Mucosa of stomach (tissue), 1 donor: ENCODE measurements around the gene GAS2L1.

Experiments used
- H3K27me3 ChIP-seq: one replicate; pipeline ENCODE4 v1.7.0; 2013; ENCODE audit warnings: mild to moderate bottlenecking, low read length; ENCODE audit not compliant: control insufficient read depth, insufficient read depth
- H3K36me3 ChIP-seq: one replicate; pipeline ENCODE4 v1.7.0; 2013; ENCODE audit warnings: low read length; ENCODE audit not compliant: control insufficient read depth, insufficient read depth
- H3K4me1 ChIP-seq: one replicate; pipeline ENCODE4 v1.7.0; 2013; ENCODE audit warnings: mild to moderate bottlenecking, low read length; ENCODE audit not compliant: control insufficient read depth, insufficient read depth
- H3K4me3 ChIP-seq: one replicate; pipeline ENCODE4 v1.7.0; 2013; ENCODE audit warnings: low read length
- H3K9ac ChIP-seq: one replicate; pipeline ENCODE4 v1.7.0; 2013; ENCODE audit warnings: mild to moderate bottlenecking, low read length, moderate library complexity
- H3K9me3 ChIP-seq: one replicate; pipeline ENCODE4 v1.7.0; 2013; ENCODE audit warnings: mild to moderate bottlenecking, low read length, moderate library complexity; ENCODE audit not compliant: control insufficient read depth
- donor health status: Pancreatic carcinoma.

GAS2L1 gene

GRCh38 chr22:29327089-29327764 is 20.8 kb downstream of the GAS2L1 start:
- Histone ChIP-seq H3K9ac (no peak overlapping the region), H3K4me3 (no peak overlapping the region), H3K9me3 (no peaks in the 10 kb centered on the region), H3K27me3 (no peaks in the 10 kb centered on the region), H3K4me1 (no peaks in the 10 kb centered on the region), H3K36me3 (no peaks in the 10 kb centered on the region)

GRCh38 chr22:29328055-29328454 is 21.6 kb downstream of the GAS2L1 start:
- H3K36me3 ChIP-seq: no peaks in the 10 kb centered on the region
- H3K4me1 ChIP-seq: no peaks in the 10 kb centered on the region
- no peak overlapping the region for H3K9ac ChIP-seq

GRCh38 chr22:29328566-29329500 is 22.4 kb downstream of the GAS2L1 start:
- Histone ChIP-seq H3K4me1 (no peaks in the 10 kb centered on the region), H3K9ac (no peak overlapping the region), H3K9me3 (no peaks in the 10 kb centered on the region), H3K36me3 (no peaks in the 10 kb centered on the region), H3K27me3 (no peaks in the 10 kb centered on the region), H3K4me3 (no peak overlapping the region)

More at GRCh38 chr22:29328055-29328454, 21.6 kb downstream of the GAS2L1 start:
- no peak overlapping the region for H3K4me3 ChIP-seq
- no peaks in the 10 kb centered on the region for H3K27me3 ChIP-seq
- H3K9me3 ChIP-seq: no peaks in the 10 kb centered on the region

- Histone ChIP-seq H3K9me3 (no peaks in the 10 kb centered on the region), H3K36me3 (no peaks in the 10 kb centered on the region), H3K4me3 (no peak overlapping the region), H3K27me3 (no peaks in the 10 kb centered on the region), H3K9ac (no peak overlapping the region), H3K4me1 (no peaks in the 10 kb centered on the region)
Measured at GRCh38 chr22:29329581-29329980, 23.1 kb downstream of the GAS2L1 start.

GRCh38 chr22:29330291-29330690 is 23.8 kb downstream of the GAS2L1 start:
- Histone ChIP-seq H3K36me3 (no peaks in the 10 kb centered on the region), H3K4me3 (no peak overlapping the region), H3K9me3 (no peaks in the 10 kb centered on the region), H3K9ac (no peak overlapping the region), H3K27me3 (no peaks in the 10 kb centered on the region), H3K4me1 (no peaks in the 10 kb centered on the region)

- Histone ChIP-seq H3K9me3 (no peaks in the 10 kb centered on the region), H3K4me1 (no peaks in the 10 kb centered on the region), H3K4me3 (no peak overlapping the region), H3K9ac (no peak overlapping the region), H3K36me3 (no peaks in the 10 kb centered on the region), H3K27me3 (no peaks in the 10 kb centered on the region)
Measured at GRCh38 chr22:29330753-29331152, 24.3 kb downstream of the GAS2L1 start.

GRCh38 chr22:29331213-29331612 is 24.8 kb downstream of the GAS2L1 start:
- Histone ChIP-seq H3K36me3 (no peaks in the 10 kb centered on the region), H3K4me3 (no peak overlapping the region), H3K9ac (no peak overlapping the region), H3K9me3 (no peaks in the 10 kb centered on the region), H3K27me3 (no peaks in the 10 kb centered on the region), H3K4me1 (no peaks in the 10 kb centered on the region)

GRCh38 chr22:29331658-29332300 is 25.3 kb downstream of the GAS2L1 start:
- H3K9ac ChIP-seq: no peak overlapping the region
- H3K36me3 ChIP-seq: no peaks in the 10 kb centered on the region
- no peak overlapping the region for H3K4me3 ChIP-seq
- H3K9me3 ChIP-seq: no peaks in the 10 kb centered on the region
- H3K27me3 ChIP-seq: no peaks in the 10 kb centered on the region
- no peaks in the 10 kb centered on the region for H3K4me1 ChIP-seq

- no peak overlapping the region for H3K9ac ChIP-seq
- no peak overlapping the region for H3K4me3 ChIP-seq
- H3K9me3 ChIP-seq: no peaks in the 10 kb centered on the region
- peaks cover 7% of the 10 kb centered on the region for H3K36me3 ChIP-seq
- H3K4me1 ChIP-seq: no peaks in the 10 kb centered on the region
- H3K27me3 ChIP-seq: no peaks in the 10 kb centered on the region
Measured at GRCh38 chr22:29332886-29333496, 26.5 kb downstream of the GAS2L1 start.

- Histone ChIP-seq H3K4me1 (no peaks in the 10 kb centered on the region), H3K4me3 (no peak overlapping the region), H3K9ac (no peak overlapping the region), H3K36me3 (peaks cover 14% of the 10 kb centered on the region), H3K27me3 (no peaks in the 10 kb centered on the region), H3K9me3 (no peaks in the 10 kb centered on the region)
Measured at GRCh38 chr22:29334148-29334547, 27.7 kb downstream of the GAS2L1 start.

- no peaks in the 10 kb centered on the region for H3K27me3 ChIP-seq
- H3K36me3 ChIP-seq: peaks cover 14% of the 10 kb centered on the region
- H3K4me3 ChIP-seq: no peak overlapping the region
- H3K4me1 ChIP-seq: no peaks in the 10 kb centered on the region
- H3K9me3 ChIP-seq: no peaks in the 10 kb centered on the region
- no peak overlapping the region for H3K9ac ChIP-seq
Measured at GRCh38 chr22:29334696-29335344, 28.4 kb downstream of the GAS2L1 start.
